H1 (cell line): ENCODE data around the gene SCGN. TPM values are rescaled to one million over a fixed set of nuclear protein-coding genes. Genes with fewer than 3 reads are reported as not detected.

Source experiments
- CTCF ChIA-PET: fragments of 300-600 bp; sonication (Branson Sonifier 250); formaldehyde crosslinking; loops from one replicate; lab custom pipeline; 2021; ENCODE audit not compliant: partially characterized antibody; lab: Charles Lee
- POLR2A ChIA-PET: fragments of 300-600 bp; sonication (Branson Sonifier 250); formaldehyde crosslinking; loops from one replicate; lab custom pipeline; 2021; ENCODE audit warnings: inconsistent platforms; ENCODE audit not compliant: partially characterized antibody; lab: Charles Lee
- DNase-seq, 2 experiments: peaks; one replicate each; pipeline versions ENCODE4 v3.0.0 to v3.0.0-alpha.2; 2010 to 2022; ENCODE audit warnings: low spot score in 2 of 2, low read depth in 1 of 2, mixed read lengths in 1 of 2
- FAIRE-seq: peaks from 2 replicates; lab custom pipeline; 2011; peaks lifted over from hg19 to GRCh38; lab: Jason Lieb, UNC
- H2AFZ ChIP-seq: 2 replicates; pipeline ENCODE4 v1.8.1; 2012; ENCODE audit warnings: low read length, inconsistent platforms
- H2AK5ac ChIP-seq: 2 replicates; pipeline ENCODE4 v1.6.1; 2013; ENCODE audit warnings: low read depth, low read length
- H2BK120ac ChIP-seq: replicated peaks from 2 replicates; pipeline ENCODE3; 2013; ENCODE audit warnings: low read depth, low read length, inconsistent platforms
- H2BK12ac ChIP-seq: 2 replicates; pipeline ENCODE4 v1.6.1; 2013; ENCODE audit warnings: low read depth, low read length
- H2BK15ac ChIP-seq: 2 replicates; pipeline ENCODE4 v1.6.1; 2013; ENCODE audit warnings: low read length
- H2BK20ac ChIP-seq: 2 replicates; pipeline ENCODE4 v1.6.1; 2013; ENCODE audit warnings: low read length
- H2BK5ac ChIP-seq: 2 replicates; pipeline ENCODE4 v1.6.1; 2013; ENCODE audit warnings: low read depth, low read length
- H3K14ac ChIP-seq: 2 replicates; pipeline ENCODE4 v1.6.1; 2013; ENCODE audit warnings: inconsistent platforms; ENCODE audit not compliant: insufficient read length
- H3K18ac ChIP-seq: 2 replicates; pipeline ENCODE4 v1.6.1; 2013; ENCODE audit warnings: low read length; ENCODE audit errors: extremely low read depth
- H3K23ac ChIP-seq: 2 replicates; pipeline ENCODE4 v1.6.1; 2013; ENCODE audit warnings: inconsistent platforms; ENCODE audit not compliant: insufficient read length
- H3K23me2 ChIP-seq: 2 replicates; pipeline ENCODE4 v1.6.1; 2013; ENCODE audit warnings: low read depth, low read length
- H3K27ac ChIP-seq: 2 replicates; pipeline ENCODE4 v1.6.1; 2011; ENCODE audit warnings: low read depth, low read length, inconsistent platforms
- H3K27me3 ChIP-seq, 4 experiments: replicated peaks in 1 of 4; 1 replicate in 1 of 4; 2 replicates in 3 of 4; pipeline versions ENCODE4 v1.6.1 to v1.8.1; 2011 to 2013; ENCODE audit warnings: low read length in 3 of 4, mild to moderate bottlenecking in 3 of 4, inconsistent platforms in 2 of 4, mixed read lengths in 2 of 4, moderate library complexity in 1 of 4; ENCODE audit not compliant: control insufficient read depth in 3 of 4, insufficient read depth in 3 of 4; ENCODE audit errors: extremely low read depth in 1 of 4
- H3K36me3 ChIP-seq, 4 experiments: 2 replicates each; pipeline versions ENCODE4 v1.6.1 to v1.8.1; 2011 to 2013; ENCODE audit warnings: mild to moderate bottlenecking in 4 of 4, low read length in 3 of 4, moderate library complexity in 2 of 4, control low read depth in 1 of 4, inconsistent platforms in 1 of 4; ENCODE audit not compliant: insufficient read depth in 4 of 4, control insufficient read depth in 2 of 4
- H3K4ac ChIP-seq: replicated peaks from 2 replicates; pipeline ENCODE3; 2013; ENCODE audit warnings: low read length, low read depth, mixed read lengths, inconsistent platforms; ENCODE audit not compliant: insufficient read length
- H3K4me1 ChIP-seq, 4 experiments: replicated peaks in 1 of 4; 1 replicate in 1 of 4; 2 replicates in 3 of 4; pipeline versions ENCODE4 v1.6.1 to v1.8.1; 2011 to 2013; ENCODE audit warnings: low read length in 3 of 4, inconsistent platforms in 2 of 4, mixed read lengths in 1 of 4; ENCODE audit not compliant: insufficient read depth in 4 of 4, control insufficient read depth in 3 of 4
- H3K4me2 ChIP-seq, 2 experiments: 2 replicates each; pipeline versions ENCODE4 v1.6.1 to v1.8.1; 2011 to 2013; ENCODE audit warnings: low read depth in 2 of 2, low read length in 2 of 2, control low read depth in 1 of 2, inconsistent platforms in 1 of 2, mild to moderate bottlenecking in 1 of 2; ENCODE audit not compliant: insufficient read depth in 1 of 2
- H3K4me3 ChIP-seq, 4 experiments: fragments of 200-600, 300-600 bp in 1 of 4; sonication (generic), shearing (Covaris generic), sonication (Bioruptor Twin) in 1 of 4; 2 replicates each; pipeline versions ENCODE4 v1.5.1 to v1.8.1; 2011 to 2016; ENCODE audit warnings: low read length in 4 of 4, low read depth in 3 of 4, control low read depth in 2 of 4, inconsistent platforms in 2 of 4, mild to moderate bottlenecking in 2 of 4, mixed read lengths in 1 of 4, moderate library complexity in 1 of 4; ENCODE audit not compliant: insufficient read depth in 2 of 4; ENCODE audit errors: extremely low read depth in 1 of 4
- H3K56ac ChIP-seq: replicated peaks from 2 replicates; pipeline ENCODE3; 2013; ENCODE audit warnings: low read depth, mild to moderate bottlenecking, mixed read lengths, low read length, inconsistent platforms; ENCODE audit not compliant: insufficient read length
- H3K79me1 ChIP-seq: 2 replicates; pipeline ENCODE4 v1.6.1; 2013; ENCODE audit warnings: low read depth, low read length, control low read depth
- H3K79me2 ChIP-seq, 2 experiments: 2 replicates each; pipeline versions ENCODE4 v1.6.1 to v1.8.1; 2012 to 2013; ENCODE audit warnings: low read length in 2 of 2, mild to moderate bottlenecking in 2 of 2, inconsistent platforms in 1 of 2; ENCODE audit not compliant: insufficient read depth in 2 of 2, control insufficient read depth in 1 of 2
- H3K9ac ChIP-seq, 4 experiments: replicated peaks in 1 of 4; 1 replicate in 1 of 4; 2 replicates in 3 of 4; pipeline versions ENCODE4 v1.6.1 to v1.8.1; 2011 to 2013; ENCODE audit warnings: low read depth in 3 of 4, low read length in 3 of 4, control low read depth in 2 of 4, mild to moderate bottlenecking in 2 of 4, moderate library complexity in 2 of 4, inconsistent platforms in 1 of 4; ENCODE audit errors: extremely low read depth in 1 of 4
- H3K9me3 ChIP-seq, 2 experiments: 2 replicates each; pipeline versions ENCODE4 v1.6.1 to v1.8.1; 2012 to 2013; ENCODE audit warnings: mild to moderate bottlenecking in 2 of 2, moderate library complexity in 2 of 2, control low read depth in 1 of 2, inconsistent platforms in 1 of 2, low read depth in 1 of 2, low read length in 1 of 2, mixed read lengths in 1 of 2; ENCODE audit not compliant: insufficient read depth in 2 of 2
- H4K20me1 ChIP-seq, 2 experiments: replicated peaks in 1 of 2; 2 replicates each; pipeline versions ENCODE3 to v1.8.1; 2011 to 2013; ENCODE audit warnings: inconsistent platforms in 2 of 2, low read length in 2 of 2, mild to moderate bottlenecking in 1 of 2; ENCODE audit not compliant: insufficient read depth in 2 of 2, control insufficient read depth in 1 of 2
- H4K5ac ChIP-seq: 2 replicates; pipeline ENCODE4 v1.6.1; 2013; ENCODE audit warnings: low read length, low read depth, mixed read lengths, inconsistent platforms; ENCODE audit not compliant: insufficient read length
- H4K8ac ChIP-seq: 2 replicates; pipeline ENCODE4 v1.8.0; 2013; ENCODE audit warnings: mild to moderate bottlenecking, moderate library complexity, low read length, inconsistent platforms; ENCODE audit not compliant: insufficient read depth; ENCODE audit errors: extremely low read depth
- H4K91ac ChIP-seq: replicated peaks from 2 replicates; pipeline ENCODE3; 2013; ENCODE audit warnings: low read length, mixed read lengths, inconsistent platforms; ENCODE audit not compliant: insufficient read length
- RBBP5 ChIP-seq: IDR thresholded peaks from 2 replicates; pipeline ENCODE4 v1.7.1; 2012; ENCODE audit warnings: low read depth, mild to moderate bottlenecking, inconsistent platforms, low read length, moderate library complexity, borderline replicate concordance
- WGBS, 2 experiments: shearing (Covaris generic) in 1 of 2; methylation state at CpG; one replicate each; pipeline versions ENCODE4 v1.1.6 to v1.1.7; 2013 to 2015; ENCODE audit warnings: low lambda C conversion rate in 2 of 2, mixed read lengths in 2 of 2, inconsistent platforms in 1 of 2, low coverage in 1 of 2, missing lambda C conversion rate in 1 of 2; ENCODE audit not compliant: insufficient replicate concordance in 2 of 2, insufficient coverage in 1 of 2, insufficient read length in 1 of 2; ENCODE audit errors: extremely low coverage in 1 of 2, missing lambda C conversion rate in 1 of 2; 5-methylcytosine and 5-hydroxymethylcytosine counted together
- polyA plus RNA-seq, 7 experiments: library from polyadenylated mRNA; depleted of rRNA in 3 of 7; stranded (reverse) in 5 of 7; unstranded in 2 of 7; fragments of >200 nt in 5 of 7; fragments of 200-250 nt in 2 of 7; gene quantifications; 1 replicate in 5 of 7; 2 replicates in 1 of 7; 4 replicates in 1 of 7; pipeline versions ENCODE4 v1.2.1 to v1.2.3, GENCODE V29; 2011 to 2013; ENCODE audit warnings: missing spikeins in 2 of 7, mixed read lengths in 2 of 7
- total RNA-seq: library from RNA; stranded (reverse); fragmentation: NEBNext Ultra II Directional; extraction: Animal tissue kit (Norgen Biotek cat#: 25700); gene quantifications from 2 replicates; pipeline ENCODE4 v1.2.1, GENCODE V29; 2021

SCGN gene
- total and polyA plus RNA-seq, 2 of the 8 experiments (the other 6 are each of a cell fraction or from before 2014, with no cell fraction given), result not detected

DNA sequence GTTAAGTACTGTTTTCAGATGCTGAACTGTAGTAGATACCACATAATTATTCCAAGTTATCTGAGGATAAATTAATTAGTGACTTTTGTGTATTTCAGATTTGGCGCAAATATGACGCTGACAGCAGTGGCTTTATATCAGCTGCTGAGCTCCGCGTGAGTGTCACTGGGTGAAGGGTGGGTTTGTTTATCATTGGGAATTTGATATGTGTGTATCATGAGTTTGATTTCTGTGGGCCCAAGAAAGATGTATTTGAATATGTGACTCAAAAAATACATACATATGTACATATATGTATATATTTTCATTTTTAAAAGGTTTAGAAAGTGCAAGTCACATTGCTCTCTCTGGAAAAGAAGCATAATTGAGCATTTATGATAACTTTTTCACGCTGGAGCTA, 17.4 kb downstream of the SCGN start:
- H3K4me2 ChIP-seq, result no peak overlapping the region
- TF ChIP-seq RBBP5, result no peak
- TF ChIP-seq, all 59 proteins: peak for 0
- H3K4me3 ChIP-seq, result no peak overlapping the region
- H3K23me2 ChIP-seq, result no peaks in the 10 kb centered on the region
- no peak overlapping the region for H3K23ac ChIP-seq
- no peak overlapping the region for H2BK12ac ChIP-seq
- H3K27ac ChIP-seq, result no peak overlapping the region
- no peak overlapping the region for H2BK5ac ChIP-seq
- H3K9ac ChIP-seq, result no peak overlapping the region
- H3K79me2 ChIP-seq, result no peaks in the 10 kb centered on the region
- CTCF ChIA-PET, result interaction anchor here (0.6 to 1.6 kb wide), 5 partner anchors 9 to 334 kb away, joined by 3 to 6 read pairs (median 3); no protein-coding TSS in a partner anchor
- no peak overlapping the region for H3K18ac ChIP-seq
- no peak overlapping the region for H2BK120ac ChIP-seq
- no peak overlapping the region for H4K5ac ChIP-seq
- H2BK20ac ChIP-seq, result no peak overlapping the region
- H2BK15ac ChIP-seq, result no peak overlapping the region
- H3K4ac ChIP-seq, result no peak overlapping the region
- no peak for DNase-seq
- WGBS, 2 experiments, result 87% methylated on average over 5 of the region's 5 CpGs; no CpG with 5 or more reads in 1 of the 2 experiments
- H3K36me3 ChIP-seq, result no peaks in the 10 kb centered on the region
- H3K79me1 ChIP-seq, result no peaks in the 10 kb centered on the region
- H3K4me1 ChIP-seq, result no peaks in the 10 kb centered on the region
- no peak overlapping the region for H4K91ac ChIP-seq
- POLR2A ChIA-PET, result no interaction called here
- no peak overlapping the region for H4K8ac ChIP-seq
- H2AFZ ChIP-seq, result no peak overlapping the region
- H3K9me3 ChIP-seq, result no peaks in the 10 kb centered on the region
- H3K14ac ChIP-seq, result no peak overlapping the region
- peaks cover 0 to 1% (median 0%) of the 10 kb centered on the region in 4 experiments; a peak in 1 of 7 replicates for H3K27me3 ChIP-seq
- no peaks in the 10 kb centered on the region for H4K20me1 ChIP-seq
- no peak overlapping the region for H3K56ac ChIP-seq
- H2AK5ac ChIP-seq, result no peak overlapping the region
- no peak for FAIRE-seq
